ENCODE results near the gene LRRC3. TPM values are rescaled to one million over a fixed set of nuclear protein-coding genes. Genes with fewer than 3 reads are reported as not detected.

LRRC3 gene
- total and polyA plus RNA-seq, 2 of the 8 experiments (the other 6 are each of a cell fraction or from before 2014, with no cell fraction given), result 3.1 to 5.4 TPM

GRCh38 chr21:44498280-44499210, 43.2 kb downstream of the LRRC3 start (continued):
- no peak for TF ChIP-seq RBBP5 (IDR thresholded peaks at IDR 0.05; ENCODE audit: borderline replicate concordance, low read depth, low read length)
- no peak for TF ChIP-seq CEBPB (IDR thresholded peaks at IDR 0.05; ENCODE audit: low read depth, low read length)
- TF ChIP-seq ZNF274 (IDR thresholded peaks at IDR 0.05; ENCODE audit: borderline replicate concordance, extremely low read depth, low read length), result no peak

All from H1 (cell line).